ENCODE results near the gene AKAP3.
A peak's percentile ranks its signal among the peaks of the same experiment; 100 is the strongest.

Gene AKAP3

GRCh38 chr12:4591180-4591687 is 57.6 kb downstream of the AKAP3 start:
- TF ChIP-seq ZNF8 (CRISPR knock-in tag; IDR thresholded peaks at IDR 0.05): no peak
- TF ChIP-seq BACH2 (CRISPR knock-in tag; IDR thresholded peaks at IDR 0.05; ENCODE audit: borderline replicate concordance): no peak
- TF ChIP-seq ISL1 (CRISPR knock-in tag; IDR thresholded peaks at IDR 0.05): no peak
- no peak for TF ChIP-seq POU6F1 (CRISPR knock-in tag; IDR thresholded peaks at IDR 0.05; ENCODE audit: borderline replicate concordance, low read depth)
- ATAC-seq: no peak

GRCh38 chr12:4589941-4590340 is 58.9 kb downstream of the AKAP3 start:
- ATAC-seq: no peak
- no peak for TF ChIP-seq ESRRG (CRISPR knock-in tag; IDR thresholded peaks at IDR 0.05)
- TF ChIP-seq BACH2 (CRISPR knock-in tag; IDR thresholded peaks at IDR 0.05; ENCODE audit: borderline replicate concordance): no peak
- TF ChIP-seq ZFP3 (CRISPR knock-in tag; IDR thresholded peaks at IDR 0.05): no peak
- TF ChIP-seq CSRNP3 (CRISPR knock-in tag; IDR thresholded peaks at IDR 0.05): no peak
- TF ChIP-seq PPARA (CRISPR knock-in tag; IDR thresholded peaks at IDR 0.05; ENCODE audit: borderline replicate concordance): no peak
- TF ChIP-seq ZNF70 (CRISPR knock-in tag; IDR thresholded peaks at IDR 0.05): no peak
- TF ChIP-seq ZC3H10 (CRISPR knock-in tag; IDR thresholded peaks at IDR 0.05): no peak
- TF ChIP-seq ISL1 (CRISPR knock-in tag; IDR thresholded peaks at IDR 0.05): no peak

GRCh38 chr12:4588916-4589315 is 59.9 kb downstream of the AKAP3 start:
- no peak for TF ChIP-seq ISL1 (CRISPR knock-in tag; IDR thresholded peaks at IDR 0.05)
- no peak for TF ChIP-seq ZC3H10 (CRISPR knock-in tag; IDR thresholded peaks at IDR 0.05)
- no peak for TF ChIP-seq BACH2 (CRISPR knock-in tag; IDR thresholded peaks at IDR 0.05; ENCODE audit: borderline replicate concordance)
- no peak for TF ChIP-seq OSR1 (CRISPR knock-in tag; IDR thresholded peaks at IDR 0.05)
- TF ChIP-seq ZFP3 (CRISPR knock-in tag; IDR thresholded peaks at IDR 0.05): no peak
- TF ChIP-seq SNAI2 (CRISPR knock-in tag; IDR thresholded peaks at IDR 0.05): no peak
- no peak for TF ChIP-seq ZNF8 (CRISPR knock-in tag; IDR thresholded peaks at IDR 0.05)
- TF ChIP-seq ZFP30 (CRISPR knock-in tag; IDR thresholded peaks at IDR 0.05): no peak
- TF ChIP-seq CREB5 (CRISPR knock-in tag; IDR thresholded peaks at IDR 0.05; ENCODE audit: low read depth): no peak
- no peak for TF ChIP-seq GLIS3 (CRISPR knock-in tag; IDR thresholded peaks at IDR 0.05)
- TF ChIP-seq ESRRG (CRISPR knock-in tag; IDR thresholded peaks at IDR 0.05): no peak
- no peak for TF ChIP-seq POU6F1 (CRISPR knock-in tag; IDR thresholded peaks at IDR 0.05; ENCODE audit: borderline replicate concordance, low read depth)
- TF ChIP-seq PPARA (CRISPR knock-in tag; IDR thresholded peaks at IDR 0.05; ENCODE audit: borderline replicate concordance): no peak
- no peak for TF ChIP-seq TOX (CRISPR knock-in tag; IDR thresholded peaks at IDR 0.05; ENCODE audit: borderline replicate concordance)
- no peak for TF ChIP-seq RARB (CRISPR knock-in tag; IDR thresholded peaks at IDR 0.05)
- no peak for TF ChIP-seq ZNF565 (CRISPR knock-in tag; conservative IDR thresholded peaks at IDR 0.05; ENCODE audit: low read depth)
- TF ChIP-seq PATZ1 (CRISPR knock-in tag; IDR thresholded peaks at IDR 0.05; ENCODE audit: borderline replicate concordance): no peak
- no peak for TF ChIP-seq ARNTL (CRISPR knock-in tag; IDR thresholded peaks at IDR 0.05; ENCODE audit: borderline replicate concordance, low read depth)
- ATAC-seq: no peak

- peak; percentile 77 for ATAC-seq
- TF ChIP-seq ZNF565 (CRISPR knock-in tag; conservative IDR thresholded peaks at IDR 0.05; ENCODE audit: low read depth) (no peak), ZNF8 (CRISPR knock-in tag; IDR thresholded peaks at IDR 0.05) (no peak), CSRNP3 (CRISPR knock-in tag; IDR thresholded peaks at IDR 0.05) (no peak), ZFP30 (CRISPR knock-in tag; IDR thresholded peaks at IDR 0.05) (no peak), CSDC2 (CRISPR knock-in tag; IDR thresholded peaks at IDR 0.05) (no peak), ZC3H10 (CRISPR knock-in tag; IDR thresholded peaks at IDR 0.05) (no peak), RARB (CRISPR knock-in tag; IDR thresholded peaks at IDR 0.05) (no peak), ZNF70 (CRISPR knock-in tag; IDR thresholded peaks at IDR 0.05) (no peak), BACH2 (CRISPR knock-in tag; IDR thresholded peaks at IDR 0.05; ENCODE audit: borderline replicate concordance) (no peak), PPARA (CRISPR knock-in tag; IDR thresholded peaks at IDR 0.05; ENCODE audit: borderline replicate concordance) (no peak), GLIS3 (CRISPR knock-in tag; IDR thresholded peaks at IDR 0.05) (no peak), TSHZ2 (CRISPR knock-in tag; IDR thresholded peaks at IDR 0.05) (no peak), TOX (CRISPR knock-in tag; IDR thresholded peaks at IDR 0.05; ENCODE audit: borderline replicate concordance) (no peak), ISL1 (CRISPR knock-in tag; IDR thresholded peaks at IDR 0.05) (no peak)
Observed at GRCh38 chr12:4587108-4587507, 61.7 kb downstream of the AKAP3 start.
